ENCODE measurements around the gene VAC14. TPM values are rescaled to one million over a fixed set of nuclear protein-coding genes. Genes with fewer than 3 reads are reported as not detected.

The VAC14 gene
- total RNA-seq, 1 donor from 2014 or later: 13.6 TPM

DNA sequence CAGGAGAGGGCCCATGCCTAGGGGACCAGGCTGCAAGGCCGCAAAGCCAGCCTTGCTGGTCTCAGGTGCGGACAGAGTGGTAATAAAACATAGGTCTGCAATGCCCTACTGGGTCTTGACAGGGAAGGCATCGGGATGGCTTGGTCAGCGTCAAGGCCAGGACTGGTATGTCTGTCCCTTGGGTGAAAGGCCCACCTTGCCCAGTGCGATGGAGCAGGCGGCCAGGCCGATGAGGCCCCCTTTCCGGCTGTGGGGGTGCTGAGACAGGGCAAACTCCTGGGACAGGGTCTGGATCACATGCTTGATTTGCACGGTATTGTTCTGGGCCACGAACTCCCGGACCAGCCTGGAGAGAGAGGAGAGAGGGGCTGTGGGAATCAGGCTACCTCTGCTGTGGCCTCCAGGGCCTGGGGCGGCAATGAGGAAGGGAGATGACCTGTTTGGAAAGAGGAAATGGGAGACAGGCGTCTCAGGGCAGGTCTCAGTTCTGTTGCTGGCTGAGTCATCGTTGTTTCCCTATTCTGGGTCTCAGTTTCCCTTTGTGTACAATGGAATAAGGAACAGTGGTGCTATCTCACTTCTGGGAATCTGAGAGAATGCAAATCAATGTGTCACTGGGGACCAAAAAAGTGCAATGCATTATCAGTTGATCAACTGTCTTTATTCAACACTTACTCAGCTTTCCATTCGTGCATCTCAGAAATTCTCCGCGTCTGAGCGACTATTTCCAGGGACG is 14.8 kb downstream of the VAC14 start:
- DNase-seq (ENCODE audit: low read depth in 2 of 2): no peak

DNA sequence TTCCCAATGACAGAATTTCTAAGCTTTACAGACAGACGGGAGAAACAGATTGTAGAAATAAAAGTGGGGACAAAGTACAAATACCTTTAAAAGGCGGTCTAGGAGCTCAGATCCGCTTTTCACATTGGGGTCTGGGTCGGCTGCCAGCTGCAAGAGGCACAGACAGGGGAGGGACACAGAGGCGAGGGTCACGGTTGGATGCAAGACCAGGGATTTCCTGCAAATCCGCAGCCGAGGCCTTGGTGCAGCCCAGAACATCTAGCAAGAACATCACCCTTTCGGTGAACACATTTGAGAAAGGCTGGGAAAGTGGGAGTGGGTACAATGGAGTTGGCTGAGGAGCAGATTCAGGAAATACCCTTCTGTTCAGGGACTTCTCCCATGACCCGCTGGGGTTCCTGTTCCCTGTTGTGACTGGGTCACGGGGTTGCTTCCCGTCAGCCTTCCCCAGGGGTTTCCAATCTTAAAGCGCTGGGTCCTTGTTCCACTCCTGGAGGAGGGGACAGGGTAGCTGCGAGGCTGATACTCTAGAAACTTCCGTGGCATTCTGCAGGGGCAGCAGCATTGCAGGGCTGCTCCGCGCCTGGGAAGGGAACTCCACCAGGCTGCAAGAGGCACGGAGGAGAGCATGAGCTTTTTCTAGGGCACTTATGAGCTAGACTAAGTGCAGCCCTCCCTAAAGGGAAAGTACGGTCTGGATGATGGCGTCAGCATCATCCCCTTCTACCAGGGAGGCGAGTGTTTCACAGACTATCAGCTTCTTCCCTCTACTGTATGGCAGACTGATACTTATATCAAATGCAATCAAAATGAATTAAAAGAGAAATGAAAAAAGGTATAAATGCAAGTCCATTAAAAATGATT is 16.0 kb downstream of the VAC14 start:
- DNase-seq (ENCODE audit: low read depth in 2 of 2): no peak

DNA sequence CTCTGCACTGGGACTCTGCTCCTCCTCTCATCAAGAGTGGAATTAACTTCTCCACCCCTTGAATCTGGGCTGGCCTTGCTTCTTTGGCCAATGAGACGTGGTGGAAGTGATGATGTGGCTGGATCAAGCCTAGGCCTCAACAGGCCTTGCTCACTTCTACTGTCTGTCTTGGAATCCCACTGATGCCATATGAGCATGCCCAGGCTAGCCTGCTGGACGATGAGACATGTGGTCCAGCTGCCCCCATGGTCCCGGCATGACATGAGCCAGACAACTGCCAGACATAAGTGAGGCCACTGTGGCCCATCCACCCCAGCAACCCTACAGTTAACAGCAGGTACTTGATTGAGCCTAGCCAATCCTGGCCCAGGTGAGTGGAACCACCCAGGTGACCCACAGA is 18.7 kb downstream of the VAC14 start:
- no peak for DNase-seq (ENCODE audit: low read depth in 2 of 2)

GRCh38 chr16:70781800-70782199 is 19.2 kb downstream of the VAC14 start:
- no peak for DNase-seq (ENCODE audit: low read depth in 2 of 2)

GRCh38 chr16:70780546-70780945 is 20.4 kb downstream of the VAC14 start:
- no peak for DNase-seq (ENCODE audit: low read depth in 2 of 2)

DNA sequence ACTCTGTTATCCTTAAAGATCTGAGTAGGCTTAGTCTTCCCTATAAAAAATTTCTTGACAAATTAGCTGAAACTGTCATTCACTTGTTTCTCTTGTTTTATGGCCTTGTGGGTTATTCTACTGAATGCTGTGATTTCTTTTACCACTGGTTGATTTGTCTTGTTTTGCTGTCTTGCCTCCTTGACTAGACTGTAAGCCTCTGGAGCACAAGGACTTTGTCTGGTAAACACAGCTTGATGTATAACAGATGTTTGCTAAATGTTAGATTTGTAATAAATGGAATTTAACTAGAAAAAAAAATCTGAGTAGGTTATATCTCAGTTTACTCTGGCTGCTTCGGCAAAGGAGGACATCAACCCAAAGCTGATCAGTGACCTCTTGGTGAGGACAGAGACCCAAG is 21.6 kb downstream of the VAC14 start:
- DNase-seq (ENCODE audit: low read depth in 2 of 2): no peak

- DNase-seq (ENCODE audit: low read depth in 2 of 2): peak; percentile 52 to 73
Measured at GRCh38 chr16:70778901-70779309, 22.1 kb downstream of the VAC14 start.

DNA sequence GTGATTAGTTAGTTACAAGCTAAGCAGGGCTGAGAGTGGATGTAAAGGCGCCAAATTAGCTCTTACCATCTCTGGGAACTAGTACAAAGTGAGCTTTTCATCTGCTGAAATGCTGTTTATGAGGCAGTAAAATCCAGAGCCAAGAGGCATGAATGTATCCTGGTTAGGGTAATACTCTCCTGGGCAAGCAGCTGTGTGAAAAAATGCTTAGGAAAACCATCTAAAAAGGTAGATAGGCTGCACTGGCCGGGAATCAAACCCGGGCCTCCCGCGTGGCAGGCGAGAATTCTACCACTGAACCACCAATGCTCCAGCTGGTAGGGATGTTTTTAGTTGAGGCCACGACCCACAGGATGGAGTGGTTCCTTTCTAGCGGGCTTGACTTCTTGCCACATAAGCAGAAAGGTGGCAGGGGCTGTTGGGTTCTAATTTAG is 23.0 kb downstream of the VAC14 start:
- peak in 1 of 2 donors; percentile 36 for DNase-seq (ENCODE audit: low read depth in 2 of 2)

DNA sequence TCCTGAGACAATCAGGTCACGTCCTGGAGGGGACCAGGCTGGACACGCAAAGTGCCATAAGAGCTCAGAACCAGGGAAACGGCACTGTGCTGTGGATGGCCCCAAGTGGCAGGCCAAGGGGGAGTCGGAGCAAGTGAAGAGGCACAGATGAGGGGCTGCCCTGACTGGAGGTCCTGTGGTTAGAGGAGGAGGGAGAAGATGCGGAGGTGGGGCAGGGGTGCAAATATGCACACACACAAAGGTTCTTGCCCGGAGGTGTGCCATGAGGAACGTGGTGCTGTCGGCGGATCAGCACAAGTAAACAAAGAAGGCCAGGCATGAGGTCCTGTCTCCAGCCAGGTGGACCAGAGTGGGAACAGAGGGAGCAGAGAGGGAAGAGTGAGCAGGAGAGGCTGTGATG is 23.5 kb downstream of the VAC14 start:
- no peak for DNase-seq (ENCODE audit: low read depth in 2 of 2)

DNA sequence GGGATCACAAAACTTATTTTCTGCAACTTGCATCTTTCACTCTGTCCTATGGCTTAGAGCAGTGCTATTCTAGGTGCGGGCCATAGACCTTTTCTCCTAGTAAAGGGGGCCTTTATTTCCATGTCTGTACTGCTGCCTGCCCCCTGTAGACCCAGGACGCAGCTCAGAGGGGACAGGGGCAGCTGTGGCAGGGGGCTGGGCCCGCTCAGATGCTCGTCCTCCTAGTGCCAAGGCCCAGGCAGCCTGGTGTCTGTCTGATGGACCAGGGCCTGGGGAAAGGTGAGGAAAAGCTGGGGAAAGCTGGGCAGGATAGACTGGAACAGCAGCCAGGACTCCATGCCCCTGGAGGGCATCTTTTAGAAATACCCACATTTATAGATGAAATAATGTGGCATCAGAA is 25.6 kb downstream of the VAC14 start:
- no peak for DNase-seq (ENCODE audit: low read depth in 2 of 2)

DNA sequence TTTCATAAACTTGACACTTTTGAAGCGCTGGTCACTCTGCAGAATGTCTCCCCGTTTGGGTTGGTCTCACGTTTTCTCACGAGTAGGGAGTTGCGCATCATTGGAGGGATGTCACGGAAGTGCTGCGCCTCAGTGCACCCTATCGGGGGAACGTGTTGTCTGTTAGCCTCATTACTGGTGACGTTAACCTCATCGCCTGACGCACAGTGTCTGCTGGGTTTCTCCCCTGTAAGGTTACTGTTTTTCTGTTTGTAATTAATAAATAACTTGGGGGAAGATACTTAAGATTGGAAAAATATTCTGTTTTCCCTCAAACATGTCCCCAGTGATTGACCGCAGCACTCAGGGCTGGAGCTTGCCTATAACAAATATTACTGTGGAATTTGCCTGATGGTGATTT is 26.7 kb downstream of the VAC14 start:
- DNase-seq (ENCODE audit: low read depth in 2 of 2): no peak

GRCh38 chr16:70772493-70772892 is 28.5 kb downstream of the VAC14 start:
- no peak for DNase-seq (ENCODE audit: low read depth in 2 of 2)

GRCh38 chr16:70770626-70771552 is 30.1 kb downstream of the VAC14 start:
- DNase-seq (ENCODE audit: low read depth in 2 of 2): peak in 1 of 2 donors; percentile 58

DNA sequence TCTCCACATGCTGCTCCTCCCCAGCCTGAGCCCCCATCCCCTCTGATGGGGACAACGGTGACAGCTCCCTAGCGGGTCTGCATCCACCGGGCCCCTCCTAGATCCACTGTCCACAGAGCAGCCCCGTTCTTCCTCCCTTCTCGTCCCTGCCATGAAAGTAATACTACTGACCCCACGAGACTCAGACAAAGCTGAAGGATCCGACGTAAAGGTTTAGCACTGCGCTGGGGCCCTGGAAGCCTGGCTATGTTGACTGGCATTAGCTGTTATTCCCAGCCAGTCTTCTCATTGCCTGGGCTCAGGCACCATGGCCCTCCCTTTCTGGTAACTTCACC is 30.7 kb downstream of the VAC14 start:
- DNase-seq (ENCODE audit: low read depth in 2 of 2): no peak

DNA sequence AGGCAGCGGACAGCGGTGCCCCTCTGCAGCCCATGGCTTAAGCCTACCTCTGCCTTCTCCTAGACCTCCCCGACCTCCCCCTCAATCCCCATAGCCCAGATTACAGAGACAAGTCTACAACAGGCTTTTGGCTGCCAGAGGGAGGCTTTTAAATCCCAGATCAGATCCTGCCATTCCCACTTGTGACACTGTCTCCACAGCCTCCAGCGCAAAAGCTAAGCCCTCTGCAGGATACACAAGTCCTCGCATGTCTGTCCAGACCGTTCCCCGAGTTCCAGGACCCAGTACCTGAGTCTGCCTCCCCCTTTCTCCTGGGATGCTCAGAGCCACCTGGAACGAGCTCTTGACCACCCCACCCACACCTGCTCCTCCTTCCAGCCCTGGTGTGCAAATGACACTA is 31.2 kb downstream of the VAC14 start:
- DNase-seq (ENCODE audit: low read depth in 2 of 2): no peak

GRCh38 chr16:70769131-70769530 is 31.8 kb downstream of the VAC14 start:
- no peak for DNase-seq (ENCODE audit: low read depth in 2 of 2)

DNA sequence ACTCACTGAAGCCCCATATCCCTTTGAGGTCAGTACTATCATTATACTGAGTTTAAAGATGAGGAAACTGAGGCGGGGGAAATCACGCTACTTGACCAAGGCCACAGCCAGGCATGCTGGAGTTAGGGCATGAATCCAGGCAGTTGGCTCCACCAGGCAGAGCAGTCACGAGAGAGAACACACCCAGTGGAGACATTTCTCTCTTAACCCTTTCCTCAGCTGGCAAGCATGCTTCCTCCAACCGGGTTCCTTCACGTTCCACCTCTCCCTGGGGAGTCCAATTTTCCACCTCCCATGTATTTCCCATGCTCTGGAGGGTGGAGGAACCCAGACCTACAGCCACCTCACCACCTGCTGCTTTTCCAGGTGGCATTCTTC is 32.8 kb downstream of the VAC14 start:
- DNase-seq (ENCODE audit: low read depth in 2 of 2): no peak

DNA sequence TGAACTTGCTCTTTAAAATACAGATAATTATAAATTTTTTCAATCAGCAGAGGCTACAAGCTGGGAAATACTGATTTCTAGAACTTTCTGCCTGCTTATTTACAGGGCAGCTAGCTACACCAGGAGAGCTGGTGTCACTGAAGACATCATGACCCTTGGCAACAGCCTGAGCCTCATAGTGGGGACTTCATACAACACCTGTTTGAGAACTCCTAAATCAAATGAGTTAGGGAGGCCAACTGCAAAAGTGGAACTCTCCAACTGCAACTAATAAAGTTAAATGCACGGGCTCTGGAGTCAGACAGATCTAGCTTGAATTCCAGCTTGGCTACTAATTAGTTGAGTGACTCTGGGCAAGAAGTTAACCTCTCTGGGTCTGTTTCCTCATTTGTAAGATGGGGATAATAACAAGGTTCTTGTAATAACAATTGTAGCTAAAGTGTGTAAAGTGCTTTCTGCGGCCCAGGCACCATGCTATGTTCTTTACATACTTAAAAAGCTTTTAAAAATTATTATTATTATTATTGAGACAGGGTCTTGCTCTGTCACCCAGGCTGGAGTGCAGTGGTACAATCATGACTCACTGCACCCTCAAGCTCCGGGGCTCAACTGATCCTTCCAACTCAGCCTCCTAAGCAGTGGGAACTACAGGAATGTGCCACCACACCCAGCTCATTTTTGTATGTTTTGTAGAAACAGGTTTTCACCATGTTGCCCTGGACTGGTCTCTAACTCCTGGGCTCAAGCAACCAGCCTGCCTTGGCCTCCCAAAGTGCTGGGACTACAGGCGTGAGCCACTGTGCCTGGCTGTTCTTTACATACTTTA is 33.4 kb downstream of the VAC14 start:
- no peak for DNase-seq (ENCODE audit: low read depth in 2 of 2)

GRCh38 chr16:70766658-70767057 is 34.3 kb downstream of the VAC14 start:
- DNase-seq (ENCODE audit: low read depth in 2 of 2): no peak

DNA sequence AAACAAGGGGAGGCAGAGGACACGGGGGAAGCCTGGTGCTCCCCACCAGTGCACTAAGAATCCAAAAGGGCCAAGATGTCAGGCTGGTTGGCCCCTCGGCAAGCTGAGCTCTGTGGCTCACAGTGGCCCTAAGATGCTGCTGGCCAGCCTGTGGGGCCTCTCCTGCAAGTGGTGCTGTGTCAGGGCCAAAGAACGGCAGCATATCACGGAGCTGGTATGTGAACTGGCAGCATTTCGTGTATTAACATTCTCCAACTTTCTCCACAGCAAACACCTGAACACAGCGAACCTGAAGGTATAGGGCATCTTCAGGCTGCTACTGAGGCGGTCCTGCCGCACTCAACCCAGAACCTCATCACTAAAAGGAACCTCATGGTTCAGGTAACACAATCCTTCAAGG is 34.8 kb downstream of the VAC14 start:
- no peak for DNase-seq (ENCODE audit: low read depth in 2 of 2)

DNA sequence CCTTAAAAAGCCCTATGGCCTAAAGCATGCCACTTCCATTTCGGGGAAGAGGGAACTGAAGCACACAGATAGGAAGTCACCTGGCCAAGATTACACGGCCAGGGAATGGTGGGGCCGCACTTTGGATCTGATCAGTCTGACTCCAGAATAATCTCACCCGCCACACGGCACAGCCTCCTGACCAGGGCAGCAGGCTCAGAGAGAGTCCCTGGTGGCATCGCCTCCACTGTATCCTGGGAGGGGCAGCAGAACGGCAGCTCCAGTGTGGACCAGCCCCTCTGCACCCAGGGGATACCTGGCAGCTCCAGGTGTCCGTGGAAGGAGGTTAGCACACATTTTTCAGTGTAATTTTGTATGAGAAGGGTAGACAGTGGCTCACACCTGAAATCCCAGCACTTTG is 35.5 kb downstream of the VAC14 start:
- DNase-seq (ENCODE audit: low read depth in 2 of 2): no peak

Measured in dermis microvascular lymphatic vessel endothelial cell (primary cell).